GM23248 (cell line): Measurements from ENCODE around the gene KCNJ6. TPM values are rescaled to one million over a fixed set of nuclear protein-coding genes. Genes with fewer than 3 reads are reported as not detected.

Experiments
- DNase-seq: peaks from one replicate; pipeline ENCODE4 v3.0.0-alpha.2; 2015
- H2AFZ ChIP-seq: fragments of 200-600 bp; sonication (generic); 2 replicates; pipeline ENCODE4 v1.6.1; 2016; ENCODE audit warnings: antibody characterized with exemption
- H3F3A ChIP-seq: fragments of 200-600 bp; sonication (generic); 2 replicates; pipeline ENCODE4 v1.6.1; 2016; ENCODE audit warnings: mild to moderate bottlenecking, antibody characterized with exemption, mixed run types; ENCODE audit not compliant: insufficient read depth
- H3K27ac ChIP-seq: fragments of 200-600 bp; sonication (generic); 2 replicates; pipeline ENCODE4 v1.5.1; 2016; ENCODE audit warnings: mild to moderate bottlenecking
- H3K27me3 ChIP-seq: fragments of 200-600 bp; sonication (generic); replicated peaks from 2 replicates; pipeline ENCODE4 v1.6.1; 2016; ENCODE audit warnings: mild to moderate bottlenecking; ENCODE audit not compliant: insufficient read depth
- H3K36me3 ChIP-seq: fragments of 200-600 bp; sonication (generic); 2 replicates; pipeline ENCODE4 v1.6.1; 2016; ENCODE audit warnings: low read depth, mild to moderate bottlenecking
- H3K4me1 ChIP-seq: fragments of 200-600 bp; sonication (generic); 2 replicates; pipeline ENCODE4 v1.6.1; 2016; ENCODE audit warnings: mild to moderate bottlenecking; ENCODE audit not compliant: insufficient read depth
- H3K4me2 ChIP-seq: fragments of 200-600 bp; sonication (generic); one replicate; pipeline ENCODE4 v1.6.1; 2016; ENCODE audit warnings: mild to moderate bottlenecking; ENCODE audit not compliant: unreplicated experiment
- H3K4me3 ChIP-seq: fragments of 200-600 bp; sonication (generic); 2 replicates; pipeline ENCODE4 v1.5.1; 2016; ENCODE audit warnings: mild to moderate bottlenecking
- H3K79me2 ChIP-seq: fragments of 200-600 bp; sonication (generic); 2 replicates; pipeline ENCODE4 v1.6.1; 2016; ENCODE audit warnings: mild to moderate bottlenecking; ENCODE audit not compliant: insufficient read depth
- H3K9ac ChIP-seq: fragments of 200-600 bp; sonication (generic); 2 replicates; pipeline ENCODE4 v1.6.1; 2016; ENCODE audit warnings: mild to moderate bottlenecking
- H3K9me2 ChIP-seq: fragments of 200-600 bp; sonication (generic); 2 replicates; pipeline ENCODE4 v1.6.1; 2016; ENCODE audit warnings: mixed run types, mild to moderate bottlenecking, moderate library complexity; ENCODE audit not compliant: insufficient read depth
- H3K9me3 ChIP-seq: fragments of 200-600 bp; sonication (generic); one replicate; pipeline ENCODE4 v1.6.1; 2017; ENCODE audit warnings: low read depth
- H4K20me1 ChIP-seq: fragments of 200-600 bp; sonication (generic); 2 replicates; pipeline ENCODE4 v1.6.0; 2016; ENCODE audit not compliant: insufficient read depth
- EZH2 ChIP-seq: fragments of 200-600 bp; sonication (generic); IDR thresholded peaks from 2 replicates; pipeline ENCODE4 v1.6.1; 2018; ENCODE audit warnings: antibody characterized with exemption, mild to moderate bottlenecking; ENCODE audit not compliant: insufficient read depth, poor library complexity, severe bottlenecking
- EZH2phosphoT487 ChIP-seq: fragments of 200-600 bp; sonication (generic); IDR thresholded peaks from 2 replicates; pipeline ENCODE4 v1.6.1; 2018; ENCODE audit warnings: antibody characterized with exemption, moderate library complexity, mild to moderate bottlenecking, low read depth; ENCODE audit not compliant: insufficient read depth
- WGBS, 2 experiments: methylation state at CpG; one replicate each; pipeline ENCODE4 v1.1.6; 2015 to 2017; ENCODE audit warnings: low lambda C conversion rate in 2 of 2, low coverage in 1 of 2; ENCODE audit errors: missing lambda C conversion rate in 2 of 2; 5-methylcytosine and 5-hydroxymethylcytosine counted together
- in situ Hi-C: fragments of 300-500 bp; cut with MboI; formaldehyde crosslinking; loops from 2 replicates; pipeline ENCODE4 v1.15.0; 2020
- polyA plus RNA-seq: library from polyadenylated mRNA; unstranded; fragments of >200 nt; fragmentation: Nextera tagmentation; extraction: Ambion mirVana; gene quantifications from 2 replicates; pipeline ENCODE4 v1.2.1, GENCODE V29; 2016
- total RNA-seq: library from RNA; depleted of rRNA; stranded (reverse); fragments of >200 nt; shearing (Covaris generic); gene quantifications from 2 replicates; pipeline ENCODE4 v1.2.3, GENCODE V29; 2014

KCNJ6 gene
- total and polyA plus RNA-seq, 2 experiments from 2014 or later, result 0.11 TPM; not detected in 1

- H3K9me2 ChIP-seq, result no peaks in the 10 kb centered on the region
- H3K4me1 ChIP-seq, result no peaks in the 10 kb centered on the region
- no peak for TF ChIP-seq EZH2phosphoT487
- TF ChIP-seq EZH2, result no peak
- no peak overlapping the region for H3K27ac ChIP-seq
- no peak overlapping the region for H3K4me3 ChIP-seq
- in situ Hi-C loops, result no loop called here
- no peak overlapping the region for H2AFZ ChIP-seq
- H3K9ac ChIP-seq, result no peak overlapping the region
- 75 to 96% methylated on average over 1 of the region's 1 CpG for WGBS, 2 experiments
- H3K36me3 ChIP-seq, result no peaks in the 10 kb centered on the region
- DNase-seq, result peak; percentile 40
- no peaks in the 10 kb centered on the region for H3K79me2 ChIP-seq
- no peaks in the 10 kb centered on the region for H3K9me3 ChIP-seq
- H4K20me1 ChIP-seq, result no peaks in the 10 kb centered on the region
- peak overlapping the region; percentile 5 for H3K4me2 ChIP-seq
- no peaks in the 10 kb centered on the region for H3K27me3 ChIP-seq
- no peaks in the 10 kb centered on the region for H3F3A ChIP-seq
Measured at GRCh38 chr21:37793660-37794059, 122.6 kb downstream of the KCNJ6 start.

DNA sequence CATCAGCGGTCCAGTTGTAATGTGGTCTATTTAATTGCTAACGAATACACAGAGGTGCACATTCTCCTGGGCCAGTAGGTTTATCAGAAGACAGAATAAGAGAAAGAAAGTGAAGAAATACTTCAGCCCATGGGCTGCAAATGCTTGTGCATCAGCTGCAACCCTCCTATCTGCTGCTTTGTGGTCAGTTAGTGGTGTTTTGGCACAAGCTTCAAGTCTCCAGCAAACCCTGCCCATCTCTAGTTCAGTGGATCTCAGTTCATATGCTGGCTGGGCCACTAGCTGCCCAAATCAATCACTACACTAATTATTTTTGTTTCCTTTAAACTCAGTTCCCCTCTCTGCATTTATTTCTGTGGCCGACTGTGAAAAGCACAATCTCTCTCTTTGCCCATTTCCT is 124.2 kb downstream of the KCNJ6 start:
- Histone ChIP-seq H3K9ac (no peak overlapping the region), H4K20me1 (no peaks in the 10 kb centered on the region), H3K79me2 (no peaks in the 10 kb centered on the region), H3K4me1 (peaks cover 11% of the 10 kb centered on the region), H3K27ac (no peak overlapping the region), H3K36me3 (no peaks in the 10 kb centered on the region), H3F3A (peaks cover 7% of the 10 kb centered on the region), H3K9me3 (no peaks in the 10 kb centered on the region), H3K9me2 (no peaks in the 10 kb centered on the region), H3K27me3 (no peaks in the 10 kb centered on the region), H2AFZ (no peak overlapping the region), H3K4me3 (no peak overlapping the region), H3K4me2 (no peak overlapping the region)
- 93 to 96% methylated on average over 3 of the region's 3 CpGs for WGBS, 2 experiments
- in situ Hi-C loops, result no loop called here
- peak; percentile 8 for DNase-seq
- TF ChIP-seq EZH2, result no peak
- no peak for TF ChIP-seq EZH2phosphoT487

- TF ChIP-seq EZH2phosphoT487 (no peak), EZH2 (no peak)
- H3K27me3 ChIP-seq, result no peaks in the 10 kb centered on the region
- H3F3A ChIP-seq, result peaks cover 11% of the 10 kb centered on the region
- no peak for DNase-seq
- no peak overlapping the region for H3K27ac ChIP-seq
- H3K9me3 ChIP-seq, result no peaks in the 10 kb centered on the region
- no peaks in the 10 kb centered on the region for H3K79me2 ChIP-seq
- H3K9ac ChIP-seq, result no peak overlapping the region
- no peak overlapping the region for H2AFZ ChIP-seq
- no peak overlapping the region for H3K4me3 ChIP-seq
- 49 to 54% methylated on average over 5 of the region's 5 CpGs for WGBS, 2 experiments
- in situ Hi-C loops, result no loop called here
- no peaks in the 10 kb centered on the region for H3K9me2 ChIP-seq
- peaks cover 15% of the 10 kb centered on the region for H3K4me1 ChIP-seq
- no peaks in the 10 kb centered on the region for H4K20me1 ChIP-seq
- H3K36me3 ChIP-seq, result no peaks in the 10 kb centered on the region
- H3K4me2 ChIP-seq, result no peak overlapping the region
Measured at GRCh38 chr21:37790905-37791304, 125.4 kb downstream of the KCNJ6 start.

- TF ChIP-seq EZH2phosphoT487 (no peak), EZH2 (no peak)
- H3K4me1 ChIP-seq, result peaks cover 28% of the 10 kb centered on the region
- no peak for DNase-seq
- H3K9me3 ChIP-seq, result no peaks in the 10 kb centered on the region
- no peaks in the 10 kb centered on the region for H3K9me2 ChIP-seq
- H3K4me3 ChIP-seq, result no peak overlapping the region
- WGBS, 2 experiments, result 71 to 74% methylated on average over 4 of the region's 4 CpGs
- H3K79me2 ChIP-seq, result no peaks in the 10 kb centered on the region
- in situ Hi-C loops, result no loop called here
- no peaks in the 10 kb centered on the region for H4K20me1 ChIP-seq
- no peak overlapping the region for H3K27ac ChIP-seq
- no peaks in the 10 kb centered on the region for H3K36me3 ChIP-seq
- peaks cover 11% of the 10 kb centered on the region for H3F3A ChIP-seq
- H3K27me3 ChIP-seq, result no peaks in the 10 kb centered on the region
- H3K9ac ChIP-seq, result no peak overlapping the region
- H3K4me2 ChIP-seq, result no peak overlapping the region
- no peak overlapping the region for H2AFZ ChIP-seq
Measured at GRCh38 chr21:37788503-37788902, 127.8 kb downstream of the KCNJ6 start.

DNA sequence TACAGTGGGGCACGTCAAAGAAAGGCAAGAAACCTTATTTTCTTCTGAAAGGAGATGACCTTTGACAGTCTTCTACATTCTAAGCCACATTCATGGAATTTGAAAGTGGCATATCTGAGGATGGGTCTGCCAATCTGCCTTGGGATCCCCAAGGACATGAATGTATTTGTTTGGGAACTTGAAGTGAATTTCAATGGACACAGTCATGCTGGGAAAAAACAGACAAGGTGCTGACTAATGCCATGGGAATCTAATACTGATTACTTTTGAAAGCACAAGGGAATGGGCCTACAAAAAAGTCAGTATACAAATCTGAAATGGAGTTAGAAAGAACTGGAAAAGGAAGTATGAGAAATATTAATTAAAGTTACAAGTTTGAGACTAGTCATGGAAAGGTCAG is 128.8 kb downstream of the KCNJ6 start:
- Histone ChIP-seq H3K9me3 (no peaks in the 10 kb centered on the region), H3F3A (peaks cover 11% of the 10 kb centered on the region), H3K79me2 (no peaks in the 10 kb centered on the region), H3K4me2 (peak overlapping the region; percentile 16), H3K9ac (no peak overlapping the region), H3K9me2 (no peaks in the 10 kb centered on the region), H3K4me3 (no peak overlapping the region), H2AFZ (no peak overlapping the region), H4K20me1 (no peaks in the 10 kb centered on the region), H3K27ac (peak overlapping the region; percentile 32), H3K36me3 (no peaks in the 10 kb centered on the region), H3K4me1 (peaks cover 28% of the 10 kb centered on the region), H3K27me3 (no peaks in the 10 kb centered on the region)
- in situ Hi-C loops, result no loop called here
- peak; percentile 84 for DNase-seq
- TF ChIP-seq EZH2 (no peak), EZH2phosphoT487 (no peak)
- WGBS, 2 experiments, result 87 to 96% methylated on average over 1 of the region's 1 CpG
